ENCODE measurements around the gene WNT7A.

WNT7A gene

GRCh38 chr3:13884851-13885703 lies 5.2 kb upstream of the WNT7A start:
- DNase-seq, result peak; percentile 60

- no peak for DNase-seq
Measured at GRCh38 chr3:13883681-13884080, 3.8 kb upstream of the WNT7A start.

DNA sequence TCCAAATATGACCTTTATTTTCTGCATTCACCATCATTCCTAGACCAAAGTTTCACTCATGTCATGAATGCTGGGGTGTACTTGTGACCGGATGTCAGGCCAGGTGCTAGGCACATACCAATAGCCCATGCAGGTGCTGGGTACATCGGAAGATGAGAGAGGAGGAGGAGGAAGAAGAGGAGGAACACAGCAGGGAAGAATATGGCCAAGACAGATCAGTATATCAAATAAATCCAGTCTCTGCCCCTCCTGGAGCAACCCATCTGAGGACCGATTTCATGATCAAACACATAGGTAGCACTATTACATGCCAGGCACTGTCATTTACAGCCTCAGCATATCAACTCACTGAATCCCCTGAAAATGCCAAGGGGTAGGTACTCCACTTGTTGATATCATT lies 3.0 kb upstream of the WNT7A start:
- DNase-seq, result no peak

- no peak for DNase-seq
Measured at GRCh38 chr3:13881536-13882410, 1.9 kb upstream of the WNT7A start.

- no peak for DNase-seq
Measured at GRCh38 chr3:13880811-13881156, 913 bp upstream of the WNT7A start.

- DNase-seq, result no peak
Measured at GRCh38 chr3:13879102-13879945, 547 bp downstream of the WNT7A start.

DNA sequence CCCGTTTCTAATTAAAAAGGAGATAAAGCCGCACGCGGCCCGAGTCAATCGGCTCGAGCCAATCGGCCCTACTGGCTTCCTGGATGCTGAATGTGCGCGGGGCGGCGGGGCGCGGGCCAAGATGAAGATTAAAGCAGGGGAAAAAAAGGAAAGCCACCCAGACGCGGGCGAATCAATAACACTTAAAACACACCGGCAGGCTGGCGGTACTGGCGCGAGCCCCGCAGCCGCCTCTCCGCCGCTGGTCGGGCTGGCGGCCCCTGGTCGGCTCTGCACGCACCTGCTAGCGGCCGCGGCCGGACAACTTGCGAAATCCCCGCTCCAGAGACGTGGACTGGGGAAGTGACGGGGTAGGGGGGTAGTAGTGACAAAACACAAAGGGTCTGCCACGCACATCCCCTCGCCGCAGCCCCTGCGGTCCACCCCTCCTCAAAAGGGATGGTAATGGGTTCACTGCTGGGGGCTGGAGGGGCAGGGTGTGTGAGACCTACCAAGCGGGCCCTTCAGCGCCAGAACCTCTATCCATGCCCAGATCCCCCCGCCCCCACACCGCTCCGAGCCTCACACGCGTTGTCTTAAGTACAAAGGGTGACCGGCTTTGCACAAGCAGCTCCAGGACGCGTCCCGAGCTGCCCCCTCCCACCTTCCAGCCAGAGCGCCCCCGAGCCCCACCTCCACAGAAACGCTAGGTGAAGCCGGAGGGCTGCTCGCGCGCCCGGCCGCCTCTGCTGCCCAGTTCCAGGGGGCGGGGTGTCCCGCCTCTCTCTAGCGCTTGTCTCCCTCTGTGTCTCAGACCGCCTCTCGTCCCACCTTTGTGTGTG lies 1.4 kb downstream of the WNT7A start:
- no peak for DNase-seq

DNA sequence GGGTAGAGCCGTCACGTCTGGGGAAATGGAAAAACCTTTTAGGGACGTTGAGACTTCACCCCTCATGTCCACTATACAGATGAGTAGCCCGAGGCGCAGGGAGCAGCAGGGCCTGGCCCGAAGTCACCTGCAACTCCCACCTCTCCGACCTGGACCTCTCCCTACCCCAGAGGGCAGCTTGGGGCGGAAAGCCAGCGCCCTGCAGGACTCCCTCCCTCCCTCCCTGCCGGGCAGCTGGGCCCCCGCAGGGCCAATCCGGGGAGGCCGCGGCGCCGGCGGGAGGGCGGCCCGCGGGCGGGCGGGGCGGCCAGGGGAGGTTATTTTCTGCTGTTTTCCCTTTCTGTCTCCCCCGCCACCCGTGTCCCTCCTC lies 2.0 kb downstream of the WNT7A start:
- no peak for DNase-seq

DNA sequence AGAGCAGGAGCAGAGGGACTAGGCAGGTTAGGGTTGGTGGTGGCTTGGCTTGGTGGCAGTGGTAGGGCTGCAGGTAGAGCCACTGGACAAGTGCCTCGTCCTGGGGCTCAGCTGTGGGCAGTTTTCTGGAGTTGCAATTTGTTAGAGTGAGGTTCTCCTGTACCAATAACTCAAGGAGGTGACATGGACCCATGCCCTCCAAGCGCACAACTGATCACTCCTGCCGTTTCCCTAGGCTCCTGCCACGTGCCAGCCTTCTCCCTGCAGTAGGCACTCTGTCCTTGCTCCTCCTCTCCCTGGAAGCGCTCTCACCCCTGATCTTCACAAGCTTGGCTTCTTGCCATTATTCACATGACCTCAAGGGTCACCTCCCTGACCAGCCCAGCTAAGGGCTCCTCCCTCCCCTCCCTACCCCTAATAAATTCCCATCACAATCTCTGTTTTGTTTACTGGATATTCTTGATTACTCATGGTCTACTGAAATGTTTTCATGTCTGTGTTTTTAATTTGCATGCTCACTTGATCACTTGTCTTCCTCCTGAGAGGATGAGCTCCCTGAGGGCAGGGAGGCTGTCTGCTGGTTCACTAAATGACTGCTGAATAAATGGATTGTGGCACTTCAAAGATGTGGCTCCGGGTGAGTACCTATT lies 3.3 kb downstream of the WNT7A start:
- no peak for DNase-seq

DNA sequence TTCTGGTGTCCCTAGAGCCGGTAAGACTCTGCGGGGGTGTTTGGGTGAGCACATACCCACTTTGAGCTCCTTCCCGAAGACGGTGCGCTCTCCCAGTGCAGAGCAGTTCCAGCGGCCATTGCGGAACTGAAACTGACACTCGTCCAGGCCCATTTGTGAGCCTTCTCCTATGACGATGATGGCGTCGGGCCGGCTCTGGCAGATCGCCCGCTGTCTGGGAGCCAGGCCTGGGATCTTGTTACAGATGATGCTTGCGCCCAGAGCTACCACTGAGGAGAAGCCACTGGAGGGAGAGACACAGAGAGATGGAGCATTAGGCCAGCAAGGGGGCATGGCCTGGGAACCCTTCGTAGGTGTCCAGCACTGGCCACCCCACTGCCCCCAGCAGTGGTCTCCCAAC lies 5.0 kb downstream of the WNT7A start:
- no peak for DNase-seq

DNA sequence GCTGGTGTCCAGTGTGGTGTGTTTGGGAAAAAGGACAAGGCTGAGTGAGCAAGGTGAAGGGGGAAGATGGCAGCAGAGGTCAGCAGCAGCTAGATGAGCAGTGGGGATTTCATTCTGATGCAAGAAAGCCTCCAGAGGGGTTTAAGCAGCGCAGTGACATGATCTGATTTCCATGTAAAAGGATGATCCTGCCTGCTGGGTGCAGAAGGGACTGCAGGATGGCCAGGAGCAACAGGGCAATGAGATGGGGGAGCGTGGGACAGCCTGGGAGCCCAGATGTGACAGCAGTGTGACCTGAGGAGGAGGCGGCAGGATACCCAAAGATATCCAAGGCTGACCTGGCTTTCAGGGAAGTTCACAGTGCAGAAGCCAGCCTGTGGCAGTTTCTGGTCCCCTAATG lies 6.1 kb downstream of the WNT7A start:
- DNase-seq, result no peak

GRCh38 chr3:13872451-13872850 lies 7.4 kb downstream of the WNT7A start:
- no peak for DNase-seq

GRCh38 chr3:13871791-13872190 lies 8.1 kb downstream of the WNT7A start:
- DNase-seq, result no peak

DNA sequence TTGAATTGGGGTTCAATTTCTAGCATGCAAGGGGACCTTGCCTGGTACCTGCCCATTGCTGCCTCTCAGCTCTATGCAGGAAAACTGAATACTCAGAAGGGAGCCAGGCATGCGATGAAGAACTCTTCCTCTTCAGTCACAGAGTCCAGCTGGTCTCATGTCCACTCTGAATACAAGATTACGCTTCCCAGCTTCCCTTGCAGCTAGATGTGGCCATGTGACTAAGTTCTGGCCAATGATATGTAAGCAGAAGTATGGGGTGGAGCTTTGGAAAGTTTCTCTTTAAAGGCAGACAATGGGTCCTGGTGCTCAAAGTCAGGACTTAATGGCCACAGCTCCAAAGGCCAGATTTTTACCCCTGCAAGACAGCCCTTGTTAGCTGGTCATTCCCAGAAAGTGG lies 9.0 kb downstream of the WNT7A start:
- DNase-seq, result no peak

- no peak for DNase-seq
Measured at GRCh38 chr3:13869761-13870343, 10.0 kb downstream of the WNT7A start.

DNA sequence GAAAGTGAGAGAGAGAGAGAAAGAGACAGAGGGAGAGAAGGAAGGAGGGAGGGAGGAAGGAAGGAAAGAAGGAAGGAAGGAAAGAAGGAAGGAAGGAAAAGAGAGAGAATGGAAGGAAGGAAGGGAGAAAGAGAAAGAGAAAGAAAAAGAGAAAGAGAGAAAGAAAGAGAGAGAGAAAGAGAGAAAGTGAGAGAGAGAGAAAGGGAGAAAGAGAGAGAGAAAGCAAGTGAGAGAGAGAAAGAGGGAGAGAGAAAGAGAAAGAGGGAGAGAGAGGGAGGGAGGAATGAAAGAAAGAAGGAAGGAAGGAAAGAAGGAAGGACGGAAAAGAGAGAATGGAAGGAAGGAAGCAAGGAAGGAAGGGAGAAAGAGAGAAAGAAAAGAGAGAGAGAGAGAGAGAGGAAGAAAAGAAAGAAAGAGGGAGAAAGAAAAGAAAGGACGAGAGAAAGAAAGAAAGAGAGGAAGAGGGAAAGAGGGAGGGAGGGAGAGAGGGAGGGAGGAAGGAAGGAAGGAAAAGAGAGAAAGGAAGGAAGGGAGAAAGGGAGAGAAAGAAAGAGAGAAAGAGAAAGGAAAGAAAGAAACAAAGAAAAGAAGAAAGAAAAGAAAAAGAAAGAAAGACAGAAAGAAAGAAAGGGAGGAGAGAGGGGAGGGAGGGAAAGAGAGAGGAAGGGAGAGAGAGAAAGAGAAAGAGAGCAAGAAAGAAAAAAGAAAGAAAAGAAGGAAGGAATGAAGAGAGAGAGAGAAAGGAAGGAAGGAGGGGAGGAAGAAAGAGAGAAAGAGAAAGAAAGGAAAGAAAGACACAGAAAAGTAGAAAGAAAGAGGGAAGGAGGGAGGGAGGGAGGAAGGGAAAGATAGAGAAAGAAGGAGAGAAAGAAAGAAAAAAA lies 10.8 kb downstream of the WNT7A start:
- DNase-seq, result no peak

GRCh38 chr3:13867732-13868131 lies 12.1 kb downstream of the WNT7A start:
- DNase-seq, result no peak

- no peak for DNase-seq
Measured at GRCh38 chr3:13866041-13866965, 13.6 kb downstream of the WNT7A start.

- DNase-seq, result no peak
Measured at GRCh38 chr3:13865581-13865980, 14.3 kb downstream of the WNT7A start.

All from OCI-M1 (cell line).